Measurements from ENCODE around the gene LARGE1. TPM values are rescaled to one million over a fixed set of nuclear protein-coding genes. Genes with fewer than 3 reads are reported as not detected.

LARGE1 gene
- total and polyA plus RNA-seq, 2 experiments from 2014 or later: 1.5 to 12.8 TPM

- Histone ChIP-seq H3K9me2 (ENCODE audit: insufficient read depth) (no peaks in the 10 kb centered on the region), H4K20me1 (ENCODE audit: insufficient read depth) (no peaks in the 10 kb centered on the region), H3K9me3 (ENCODE audit: low read depth) (no peaks in the 10 kb centered on the region), H3K27me3 (replicated peaks; ENCODE audit: insufficient read depth) (no peaks in the 10 kb centered on the region), H3K4me2 (ENCODE audit: unreplicated experiment) (no peak overlapping the region), H3K79me2 (ENCODE audit: insufficient read depth) (no peaks in the 10 kb centered on the region), H2AFZ (no peak overlapping the region), H3K27ac (no peak overlapping the region), H3K4me3 (no peak overlapping the region), H3F3A (ENCODE audit: insufficient read depth) (no peaks in the 10 kb centered on the region), H3K9ac (no peak overlapping the region), H3K36me3 (ENCODE audit: low read depth) (no peaks in the 10 kb centered on the region), H3K4me1 (ENCODE audit: insufficient read depth) (no peaks in the 10 kb centered on the region)
- 78% methylated on average over 2 of the region's 2 CpGs for WGBS, 2 experiments (ENCODE audit: low coverage in 1 of 2, low lambda C conversion rate in 2 of 2, missing lambda C conversion rate in 2 of 2)
- no peak for DNase-seq
- in situ Hi-C loops (cut with MboI): no loop called here
- no peak for TF ChIP-seq EZH2phosphoT487 (IDR thresholded peaks at IDR 0.05; ENCODE audit: insufficient read depth, low read depth)
- no peak for TF ChIP-seq EZH2 (IDR thresholded peaks at IDR 0.05; ENCODE audit: insufficient read depth, poor library complexity, severe bottlenecking)
These were observed 648.1 kb downstream of the LARGE1 start for GRCh38 chr22:33272180-33272579.

DNA sequence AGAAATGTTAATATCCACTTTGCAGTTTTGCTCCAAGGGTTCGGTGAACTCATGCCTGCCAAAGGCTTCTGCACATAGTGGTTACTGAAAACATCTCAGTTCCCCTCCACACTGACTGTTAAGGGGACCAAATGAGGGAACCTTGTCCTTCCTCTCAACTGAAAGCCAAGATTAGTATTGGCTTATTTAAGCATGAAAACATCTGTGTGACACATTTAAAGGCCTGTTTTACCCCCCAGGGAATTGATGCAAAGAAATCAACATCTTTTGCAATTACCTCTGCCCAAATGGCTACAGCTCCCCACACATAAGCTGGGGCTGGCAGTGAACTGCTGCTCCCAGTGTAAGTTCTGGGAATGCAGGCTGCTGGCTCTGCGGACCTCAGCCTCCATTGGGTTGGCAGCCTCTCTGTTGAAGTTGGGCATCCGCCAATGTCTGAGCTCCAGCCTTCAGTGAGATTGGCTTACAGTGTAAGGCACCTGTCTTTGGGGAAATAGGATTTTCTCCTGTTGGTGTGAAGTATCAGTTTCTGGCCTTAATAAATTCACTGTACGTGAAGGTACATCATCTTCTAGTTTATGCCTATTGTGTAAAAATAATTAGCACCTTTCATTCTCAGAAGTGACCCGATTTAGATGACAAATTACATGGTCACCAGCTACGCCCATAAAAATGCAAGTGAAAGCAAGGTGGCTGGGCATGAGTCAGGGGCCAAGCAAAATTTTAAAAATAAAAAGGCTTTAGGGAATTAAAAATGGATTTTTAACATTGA lies 648.7 kb downstream of the LARGE1 start:
- Histone ChIP-seq H3K27ac (no peak overlapping the region), H3K79me2 (ENCODE audit: insufficient read depth) (no peaks in the 10 kb centered on the region), H3K9me3 (ENCODE audit: low read depth) (no peaks in the 10 kb centered on the region), H3K36me3 (ENCODE audit: low read depth) (no peaks in the 10 kb centered on the region), H3K27me3 (replicated peaks; ENCODE audit: insufficient read depth) (no peaks in the 10 kb centered on the region), H3F3A (ENCODE audit: insufficient read depth) (no peaks in the 10 kb centered on the region), H3K9me2 (ENCODE audit: insufficient read depth) (no peaks in the 10 kb centered on the region), H3K4me3 (no peak overlapping the region), H3K9ac (no peak overlapping the region), H3K4me2 (ENCODE audit: unreplicated experiment) (no peak overlapping the region), H3K4me1 (ENCODE audit: insufficient read depth) (no peaks in the 10 kb centered on the region), H2AFZ (no peak overlapping the region), H4K20me1 (ENCODE audit: insufficient read depth) (no peaks in the 10 kb centered on the region)
- in situ Hi-C loops (cut with MboI): no loop called here
- TF ChIP-seq EZH2phosphoT487 (IDR thresholded peaks at IDR 0.05; ENCODE audit: insufficient read depth, low read depth): no peak
- TF ChIP-seq EZH2 (IDR thresholded peaks at IDR 0.05; ENCODE audit: insufficient read depth, poor library complexity, severe bottlenecking): no peak
- WGBS, 2 experiments (ENCODE audit: low coverage in 1 of 2, low lambda C conversion rate in 2 of 2, missing lambda C conversion rate in 2 of 2): 67 to 68% methylated on average over 6 of the region's 6 CpGs
- peak; percentile 14 for DNase-seq

DNA sequence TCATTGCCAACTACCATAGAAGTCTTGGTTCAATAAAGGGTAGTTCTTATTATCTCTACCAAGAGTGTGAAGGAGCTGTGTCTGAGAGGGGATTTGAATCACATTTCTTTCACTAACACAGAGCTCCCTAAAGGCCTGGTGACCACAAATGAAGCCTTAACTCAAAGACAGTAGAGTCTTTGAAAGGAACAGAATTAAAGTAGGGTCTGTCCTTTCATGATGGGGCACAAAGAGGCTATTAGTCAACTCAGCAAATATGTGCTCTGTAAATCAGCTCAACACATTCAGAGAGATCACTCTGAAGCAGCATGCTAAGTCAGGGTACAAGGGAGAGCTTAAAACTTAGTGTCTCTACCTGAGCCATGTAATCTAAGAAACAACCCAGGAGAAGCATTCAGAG lies 649.7 kb downstream of the LARGE1 start:
- Histone ChIP-seq H4K20me1 (ENCODE audit: insufficient read depth) (no peaks in the 10 kb centered on the region), H3K9me2 (ENCODE audit: insufficient read depth) (no peaks in the 10 kb centered on the region), H3K9me3 (ENCODE audit: low read depth) (no peaks in the 10 kb centered on the region), H2AFZ (no peak overlapping the region), H3K27ac (no peak overlapping the region), H3K9ac (no peak overlapping the region), H3F3A (ENCODE audit: insufficient read depth) (no peaks in the 10 kb centered on the region), H3K4me3 (no peak overlapping the region), H3K4me1 (ENCODE audit: insufficient read depth) (no peaks in the 10 kb centered on the region), H3K36me3 (ENCODE audit: low read depth) (no peaks in the 10 kb centered on the region), H3K4me2 (ENCODE audit: unreplicated experiment) (no peak overlapping the region), H3K27me3 (replicated peaks; ENCODE audit: insufficient read depth) (no peaks in the 10 kb centered on the region), H3K79me2 (ENCODE audit: insufficient read depth) (no peaks in the 10 kb centered on the region)
- in situ Hi-C loops (cut with MboI): no loop called here
- TF ChIP-seq EZH2 (IDR thresholded peaks at IDR 0.05; ENCODE audit: insufficient read depth, poor library complexity, severe bottlenecking): no peak
- TF ChIP-seq EZH2phosphoT487 (IDR thresholded peaks at IDR 0.05; ENCODE audit: insufficient read depth, low read depth): no peak
- no peak for DNase-seq

DNA sequence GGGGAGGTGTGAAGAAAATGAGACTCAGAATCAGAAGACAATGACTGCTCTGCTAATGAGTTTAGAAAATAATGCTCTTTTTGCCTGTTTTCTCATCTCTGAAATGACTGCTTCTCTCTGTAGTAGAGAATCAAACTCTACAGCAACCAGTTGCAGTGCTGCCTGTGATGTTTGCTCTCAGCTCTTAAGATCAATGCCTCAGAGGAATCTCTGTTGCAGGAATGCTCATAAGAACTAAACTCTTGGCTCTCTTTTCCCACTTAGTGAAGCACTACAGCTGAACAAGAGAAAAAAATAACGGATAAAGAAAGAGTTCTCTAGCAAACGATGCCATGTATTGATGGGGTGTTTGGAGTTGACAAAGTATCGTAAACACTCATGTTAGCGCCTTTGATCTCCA lies 658.6 kb downstream of the LARGE1 start:
- H3K9me3 ChIP-seq (ENCODE audit: low read depth): no peaks in the 10 kb centered on the region
- no peaks in the 10 kb centered on the region for H3F3A ChIP-seq (ENCODE audit: insufficient read depth)
- H3K79me2 ChIP-seq (ENCODE audit: insufficient read depth): no peaks in the 10 kb centered on the region
- no peak overlapping the region for H2AFZ ChIP-seq
- H3K27ac ChIP-seq: no peak overlapping the region
- no peak overlapping the region for H3K4me3 ChIP-seq
- TF ChIP-seq EZH2phosphoT487 (IDR thresholded peaks at IDR 0.05; ENCODE audit: insufficient read depth, low read depth): no peak
- TF ChIP-seq EZH2 (IDR thresholded peaks at IDR 0.05; ENCODE audit: insufficient read depth, poor library complexity, severe bottlenecking): no peak
- in situ Hi-C loops (cut with MboI): no loop called here
- no peaks in the 10 kb centered on the region for H3K36me3 ChIP-seq (ENCODE audit: low read depth)
- H4K20me1 ChIP-seq (ENCODE audit: insufficient read depth): no peaks in the 10 kb centered on the region
- H3K4me1 ChIP-seq (ENCODE audit: insufficient read depth): no peaks in the 10 kb centered on the region
- H3K27me3 ChIP-seq (replicated peaks; ENCODE audit: insufficient read depth): no peaks in the 10 kb centered on the region
- no peak overlapping the region for H3K9ac ChIP-seq
- DNase-seq: no peak
- no peaks in the 10 kb centered on the region for H3K9me2 ChIP-seq (ENCODE audit: insufficient read depth)
- no peak overlapping the region for H3K4me2 ChIP-seq (ENCODE audit: unreplicated experiment)
- 67 to 72% methylated on average over 4 of the region's 4 CpGs for WGBS, 2 experiments (ENCODE audit: low coverage in 1 of 2, low lambda C conversion rate in 2 of 2, missing lambda C conversion rate in 2 of 2)

Measured in GM23248 (cell line).